Breast epithelium (tissue), 4 donors: ENCODE data around the gene IRX6. TPM values are rescaled to one million over a fixed set of nuclear protein-coding genes. Genes with fewer than 3 reads are reported as not detected.

Experiments used
- DNase-seq, 2 donors: peaks; one replicate each; pipeline ENCODE4 v3.0.0-alpha.2; 2019; ENCODE audit warnings: low spot score in 2 of 2
- H3K27ac ChIP-seq, 2 donors: fragments of 200-600 bp; sonication (generic) in 1 of 2; one replicate each; pipeline ENCODE4 v1.5.1; 2016 to 2019; ENCODE audit warnings: mild to moderate bottlenecking in 1 of 2
- H3K27me3 ChIP-seq, 2 donors: fragments of 200-600 bp; sonication (generic) in 1 of 2; one replicate each; pipeline versions ENCODE4 v1.5.1 to v1.6.0; 2017 to 2019; ENCODE audit warnings: control low read depth in 1 of 2, mild to moderate bottlenecking in 1 of 2
- H3K36me3 ChIP-seq: fragments of 200-600 bp; one replicate; pipeline ENCODE4 v1.5.1; 2019
- H3K4me1 ChIP-seq, 2 donors: fragments of 200-600 bp; sonication (generic); one replicate each; pipeline ENCODE4 v1.5.1; 2016 to 2019; ENCODE audit warnings: control low read depth in 1 of 2
- H3K4me3 ChIP-seq, 3 donors: fragments of 200-600 bp; sonication (generic); 1 replicate in 2 of 3; 2 replicates in 1 of 3; pipeline ENCODE4 v1.5.1; 2016 to 2019; ENCODE audit warnings: mild to moderate bottlenecking in 3 of 3, moderate library complexity in 2 of 3
- H3K9me3 ChIP-seq, 2 donors: fragments of 200-600 bp; sonication (generic) in 1 of 2; one replicate each; pipeline ENCODE4 v1.5.1; 2016 to 2019; ENCODE audit warnings: control low read depth in 1 of 2
- POLR2A ChIP-seq: fragments of 450-650 bp; IDR thresholded peaks from one replicate; pipeline ENCODE4 v1.6.1; 2016; ENCODE audit warnings: antibody characterized with exemption, mild to moderate bottlenecking, moderate library complexity
- POLR2AphosphoS5 ChIP-seq, 3 donors: sonication (generic); formaldehyde crosslinking; IDR thresholded peaks; one replicate each; pipeline ENCODE4 v1.6.1; 2017; ENCODE audit warnings: antibody characterized with exemption in 3 of 3
- intact Hi-C: fragments of 100-400 bp; cut with DNase I; formaldehyde crosslinking; loops from one replicate; pipeline ENCODE4 v1.15.1; 2023; ENCODE audit warnings: low total_unique reads
- total RNA-seq, 3 donors: library from RNA; depleted of rRNA; stranded (reverse); fragments of >200 nt; gene quantifications; one replicate each; pipeline ENCODE4 v1.1.0, GENCODE V29; 2016
- TF ChIP-seq, protein P1 (sequence below), 3 donors: fragments of 450-650 bp; IDR thresholded peaks; one replicate each; pipeline ENCODE4 v1.5.1; 2016 to 2017; ENCODE audit warnings: antibody characterized with exemption in 3 of 3, mild to moderate bottlenecking in 3 of 3, moderate library complexity in 3 of 3

The IRX6 gene
- total RNA-seq, 3 donors from 2014 or later: 3.1 to 12.8 (median 3.6) TPM

DNA sequence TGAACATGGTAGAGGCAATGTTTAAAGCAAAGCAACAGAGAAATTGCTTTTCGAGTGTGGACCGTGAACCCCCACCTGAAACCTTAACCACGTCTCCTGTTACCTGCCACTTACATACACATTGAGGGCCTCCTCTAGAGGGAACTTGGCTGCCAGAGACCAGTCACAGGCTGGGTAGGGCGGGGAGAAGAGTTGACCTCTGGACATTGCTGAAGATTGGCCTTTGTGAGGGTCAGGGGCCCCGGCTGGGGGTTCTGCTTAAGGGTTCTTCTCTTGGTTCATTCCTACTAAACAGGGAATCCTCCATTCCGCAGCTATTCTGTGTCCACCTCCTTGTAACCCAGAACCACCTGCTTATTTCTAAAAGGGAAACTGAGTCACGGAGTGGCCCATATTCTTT, 53.8 kb downstream of the IRX6 start:
- Histone ChIP-seq H3K27me3 (no peaks in the 10 kb centered on the region), H3K36me3 (no peaks in the 10 kb centered on the region), H3K9me3 (no peaks in the 10 kb centered on the region), H3K27ac (no peak overlapping the region), H3K4me1 (no peaks in the 10 kb centered on the region), H3K4me3 (no peak overlapping the region)
- no peak for DNase-seq
- TF ChIP-seq, protein P1, sequence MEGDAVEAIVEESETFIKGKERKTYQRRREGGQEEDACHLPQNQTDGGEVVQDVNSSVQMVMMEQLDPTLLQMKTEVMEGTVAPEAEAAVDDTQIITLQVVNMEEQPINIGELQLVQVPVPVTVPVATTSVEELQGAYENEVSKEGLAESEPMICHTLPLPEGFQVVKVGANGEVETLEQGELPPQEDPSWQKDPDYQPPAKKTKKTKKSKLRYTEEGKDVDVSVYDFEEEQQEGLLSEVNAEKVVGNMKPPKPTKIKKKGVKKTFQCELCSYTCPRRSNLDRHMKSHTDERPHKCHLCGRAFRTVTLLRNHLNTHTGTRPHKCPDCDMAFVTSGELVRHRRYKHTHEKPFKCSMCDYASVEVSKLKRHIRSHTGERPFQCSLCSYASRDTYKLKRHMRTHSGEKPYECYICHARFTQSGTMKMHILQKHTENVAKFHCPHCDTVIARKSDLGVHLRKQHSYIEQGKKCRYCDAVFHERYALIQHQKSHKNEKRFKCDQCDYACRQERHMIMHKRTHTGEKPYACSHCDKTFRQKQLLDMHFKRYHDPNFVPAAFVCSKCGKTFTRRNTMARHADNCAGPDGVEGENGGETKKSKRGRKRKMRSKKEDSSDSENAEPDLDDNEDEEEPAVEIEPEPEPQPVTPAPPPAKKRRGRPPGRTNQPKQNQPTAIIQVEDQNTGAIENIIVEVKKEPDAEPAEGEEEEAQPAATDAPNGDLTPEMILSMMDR (IDR thresholded peaks at IDR 0.05): no peak
- TF ChIP-seq POLR2AphosphoS5 (IDR thresholded peaks at IDR 0.05) (no peak), POLR2A (no peak)
- intact Hi-C loops: no loop called here

DNA sequence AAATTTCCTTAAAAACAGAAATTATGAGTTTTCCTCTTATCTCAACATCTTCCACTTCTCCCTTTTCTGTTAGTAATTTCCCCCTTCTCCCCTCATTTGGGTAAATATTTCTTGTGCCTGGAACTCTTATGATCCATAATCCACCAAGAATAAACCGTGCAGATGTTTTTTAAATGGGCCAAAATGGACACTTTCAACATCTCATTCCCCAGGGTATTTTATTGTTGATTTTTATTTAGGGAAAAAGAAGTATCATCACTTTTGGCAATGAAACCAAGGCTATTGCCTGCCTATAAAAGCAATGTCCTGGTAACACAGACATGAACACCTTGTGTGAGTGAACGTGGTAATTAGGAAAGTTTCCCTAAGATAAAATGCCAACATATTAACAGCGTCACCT, 54.6 kb downstream of the IRX6 start:
- no peaks in the 10 kb centered on the region for H3K27me3 ChIP-seq
- H3K36me3 ChIP-seq: no peaks in the 10 kb centered on the region
- TF ChIP-seq POLR2AphosphoS5 (IDR thresholded peaks at IDR 0.05): no peak
- TF ChIP-seq, protein P1 (IDR thresholded peaks at IDR 0.05): no peak
- TF ChIP-seq POLR2A: no peak
- DNase-seq: no peak
- no peak overlapping the region for H3K27ac ChIP-seq
- intact Hi-C loops: no loop called here
- H3K4me3 ChIP-seq: no peak overlapping the region
- no peaks in the 10 kb centered on the region for H3K4me1 ChIP-seq
- H3K9me3 ChIP-seq: no peaks in the 10 kb centered on the region

GRCh38 chr16:55379371-55379770, 55.4 kb downstream of the IRX6 start:
- intact Hi-C loops: no loop called here
- no peaks in the 10 kb centered on the region for H3K27me3 ChIP-seq

DNA sequence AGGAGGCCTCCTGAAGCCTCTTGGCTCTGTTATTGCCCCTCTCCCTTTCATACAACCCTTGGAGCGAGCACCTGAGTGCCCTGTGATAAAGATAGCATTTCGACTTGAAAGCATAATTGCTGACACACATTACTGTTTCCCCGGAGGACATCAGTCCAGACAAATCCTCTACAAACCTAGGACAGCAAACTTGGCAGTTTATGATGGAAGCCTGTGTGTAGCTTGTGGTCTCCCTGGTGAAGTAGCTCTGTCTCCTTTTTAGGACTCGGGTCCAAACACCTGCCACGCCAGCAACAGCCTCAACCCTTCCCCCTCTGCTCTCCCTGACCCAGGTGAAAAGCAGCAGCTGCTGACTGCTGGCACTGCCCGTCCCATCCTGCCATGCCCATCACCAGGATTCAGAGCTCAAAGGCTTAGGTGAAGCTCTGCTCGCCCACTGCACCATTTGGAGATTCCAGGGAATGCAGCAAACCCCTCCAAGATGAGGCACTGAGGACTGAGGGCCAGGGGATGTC, 55.9 kb downstream of the IRX6 start:
- no peak for DNase-seq
- H3K36me3 ChIP-seq: no peaks in the 10 kb centered on the region
- no peak overlapping the region for H3K4me3 ChIP-seq
- H3K27ac ChIP-seq: peak overlapping the region in 1 of 2 donors; percentile 12
- TF ChIP-seq, protein P1 (IDR thresholded peaks at IDR 0.05): no peak
- no peak for TF ChIP-seq POLR2AphosphoS5 (IDR thresholded peaks at IDR 0.05)
- TF ChIP-seq POLR2A: no peak
- no peaks in the 10 kb centered on the region for H3K4me1 ChIP-seq
- H3K27me3 ChIP-seq: no peaks in the 10 kb centered on the region
- H3K9me3 ChIP-seq: no peaks in the 10 kb centered on the region
- intact Hi-C loops: no loop called here

More at GRCh38 chr16:55379371-55379770, 55.4 kb downstream of the IRX6 start:
- DNase-seq: no peak
- H3K27ac ChIP-seq: no peak overlapping the region
- H3K4me3 ChIP-seq: no peak overlapping the region
- TF ChIP-seq, protein P1 (IDR thresholded peaks at IDR 0.05): no peak
- TF ChIP-seq POLR2A (no peak), POLR2AphosphoS5 (IDR thresholded peaks at IDR 0.05) (no peak)
- no peaks in the 10 kb centered on the region for H3K4me1 ChIP-seq
- H3K9me3 ChIP-seq: no peaks in the 10 kb centered on the region
- H3K36me3 ChIP-seq: no peaks in the 10 kb centered on the region

Other genes starting within 250 kb of the IRX6 start
- 1,000 to 10,000 TPM in 1 of 3 donors, 100 to 1,000 TPM in 2; 113 to 1,485 (median 459) TPM for gene MMP2, start 155.0 kb downstream of the IRX6 start, total RNA-seq
- 10 to 100 TPM; 12.3 to 35.9 (median 24.3) TPM for gene LPCAT2, start 184.9 kb downstream of the IRX6 start, total RNA-seq
- gene CAPNS2, start 242.5 kb downstream of the IRX6 start, total RNA-seq: 1 to 10 TPM in 1 of 3 donors, under 1 TPM in 2; 0.66 to 1.0 (median 0.96) TPM